Hematopoietic multipotent progenitor cell (in vitro differentiated cells): ENCODE data around the gene CNTNAP1. TPM values are rescaled to one million over a fixed set of nuclear protein-coding genes. Genes with fewer than 3 reads are reported as not detected.

ENCODE experiments used
- DNase-seq, 3 donors: peaks; one replicate each; pipeline ENCODE4 v3.0.0-alpha.2; 2011 to 2015; ENCODE audit warnings: low read depth in 2 of 3, low spot score in 2 of 3
- total RNA-seq: library from RNA; depleted of rRNA; stranded (reverse); fragments of >200 nt; gene quantifications from one replicate; pipeline ENCODE4 v1.2.3, GENCODE V29; 2012

CNTNAP1 gene
- total RNA-seq, 1 donor = 0.81 TPM

DNA sequence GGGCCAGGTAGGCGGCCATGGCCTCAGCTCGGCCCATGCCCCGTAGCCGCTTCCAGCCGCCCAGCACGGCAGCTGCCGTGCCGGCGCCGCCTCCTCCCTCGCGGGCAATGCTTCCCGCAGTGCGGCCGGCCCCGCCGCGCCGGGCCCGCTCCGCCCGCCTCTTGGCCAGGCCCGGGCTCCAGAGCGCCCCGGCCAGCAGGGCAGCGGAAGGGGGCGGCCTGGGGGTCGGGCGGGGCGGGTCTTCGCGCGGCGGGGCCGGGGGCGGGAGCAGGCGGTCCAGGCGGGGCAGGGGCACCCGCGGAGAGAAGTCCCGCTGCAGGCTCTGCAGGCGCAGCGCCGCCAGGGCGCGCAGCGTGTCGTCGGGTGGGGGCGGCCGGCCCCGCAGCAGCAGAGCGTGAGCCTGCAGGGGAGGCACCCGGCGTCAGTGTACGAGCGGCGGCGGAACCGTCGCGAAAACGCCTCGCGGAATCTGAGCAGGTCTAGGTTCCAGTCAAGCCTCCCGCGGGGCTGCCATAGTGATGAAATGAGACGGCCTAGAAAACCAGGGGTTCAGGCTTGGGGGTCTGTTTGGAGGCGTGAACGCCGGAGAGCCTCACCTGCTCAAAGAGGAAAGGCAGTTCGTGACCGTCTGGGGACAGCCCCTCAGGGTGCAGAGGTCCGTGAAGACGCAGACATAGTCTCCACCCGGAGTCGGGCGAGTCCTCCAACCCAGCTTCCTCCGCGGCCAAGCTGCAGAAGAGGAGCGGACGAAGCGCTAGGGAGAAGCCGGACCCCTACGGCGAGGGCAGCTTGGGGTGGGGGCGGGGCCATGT lies 12.1 kb upstream of the CNTNAP1 start:
- peak in 2 of 3 donors; percentile 41 to 53 for DNase-seq

DNA sequence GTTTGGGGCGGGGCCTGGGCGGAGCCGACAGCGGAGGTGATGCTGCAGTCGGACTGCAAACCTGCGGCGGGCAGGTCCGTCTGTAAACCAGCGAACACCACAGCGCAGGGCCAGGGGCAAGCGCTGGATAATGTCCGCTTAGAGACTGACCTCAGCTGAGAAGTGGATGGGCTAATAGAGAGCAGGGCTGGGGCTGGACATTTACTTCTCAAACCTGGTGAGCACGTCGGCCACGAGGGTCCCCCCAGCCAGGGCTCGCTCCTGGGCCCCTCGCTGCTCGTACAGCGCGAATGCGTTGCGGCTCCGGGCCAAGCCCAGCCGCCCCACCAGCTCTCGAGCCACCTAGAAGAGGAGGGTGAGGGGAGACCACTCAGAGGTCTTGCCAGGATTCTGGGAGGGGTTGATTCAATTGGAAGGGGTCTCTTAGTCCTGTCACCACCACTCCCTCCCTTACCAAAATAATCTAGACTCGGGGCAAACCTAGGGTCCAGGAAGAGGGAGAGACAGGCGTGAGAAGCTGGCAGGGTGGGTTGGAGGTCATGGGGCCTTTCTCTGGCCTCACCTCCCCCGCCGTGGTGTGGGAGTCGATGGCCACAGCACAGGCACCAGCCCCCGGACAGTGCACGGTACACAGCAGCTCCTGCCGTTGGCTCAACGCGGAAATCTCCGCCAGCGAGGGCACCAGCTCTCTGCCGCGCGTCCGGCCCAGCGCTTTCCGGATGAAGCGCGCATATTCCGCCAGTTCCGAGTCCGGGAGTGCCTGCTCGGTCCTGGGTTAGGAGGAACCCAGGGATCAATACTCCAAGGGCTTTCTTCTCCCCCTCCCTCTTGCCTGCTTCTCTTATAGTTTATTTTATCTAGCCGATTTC lies 11.3 kb upstream of the CNTNAP1 start:
- DNase-seq = no peak

DNA sequence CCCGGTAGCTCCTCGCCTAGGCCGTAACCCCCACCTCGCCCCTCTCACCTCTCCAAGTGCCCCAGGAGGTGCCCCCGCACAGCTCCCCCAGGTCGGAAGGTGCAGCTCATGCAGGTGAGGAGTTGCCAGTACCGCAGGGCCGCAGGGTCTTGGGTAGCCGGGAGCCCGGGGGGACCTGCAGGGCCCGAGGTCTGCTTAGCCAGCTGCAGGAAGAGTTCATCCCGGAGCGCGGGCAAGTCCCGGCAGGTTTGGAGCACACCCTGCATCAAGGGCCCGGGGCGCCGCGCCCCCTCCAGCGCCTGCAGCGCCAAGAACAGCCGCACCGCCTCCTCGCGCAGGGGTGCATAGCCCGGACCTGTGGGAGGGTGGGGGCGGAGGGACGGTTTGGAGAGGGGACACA lies 10.3 kb upstream of the CNTNAP1 start:
- no peak for DNase-seq

DNA sequence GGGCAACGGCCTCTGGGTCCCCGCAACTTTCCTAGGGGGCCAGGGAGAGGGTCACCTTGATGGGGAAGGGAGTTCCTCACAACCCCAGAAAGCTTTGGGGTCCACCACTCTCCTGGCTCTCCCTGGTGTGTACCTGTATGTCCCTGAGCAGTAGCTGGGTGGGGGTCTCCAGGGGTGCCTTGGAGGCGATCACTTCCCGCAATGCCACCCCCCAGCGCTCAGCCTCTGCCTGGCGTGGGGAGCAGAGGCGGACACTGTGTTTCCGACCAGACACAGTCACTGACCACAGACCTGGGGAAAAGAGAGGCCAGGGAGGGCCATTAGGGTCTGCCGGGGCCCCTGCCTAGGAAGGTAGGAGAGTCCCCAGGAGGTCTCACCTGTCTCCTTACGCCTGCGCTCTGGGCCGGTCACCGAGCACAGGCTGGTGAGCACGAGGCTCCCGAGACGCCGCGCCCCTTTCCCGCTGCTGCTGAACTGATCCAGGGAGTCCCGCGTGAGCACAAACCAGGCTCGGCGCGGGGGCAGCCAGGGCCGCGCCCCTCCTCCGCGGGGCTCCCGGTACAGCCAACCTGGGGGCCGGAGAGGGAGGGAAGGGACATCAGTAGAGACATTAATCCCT lies 9.0 kb upstream of the CNTNAP1 start:
- DNase-seq = no peak

DNA sequence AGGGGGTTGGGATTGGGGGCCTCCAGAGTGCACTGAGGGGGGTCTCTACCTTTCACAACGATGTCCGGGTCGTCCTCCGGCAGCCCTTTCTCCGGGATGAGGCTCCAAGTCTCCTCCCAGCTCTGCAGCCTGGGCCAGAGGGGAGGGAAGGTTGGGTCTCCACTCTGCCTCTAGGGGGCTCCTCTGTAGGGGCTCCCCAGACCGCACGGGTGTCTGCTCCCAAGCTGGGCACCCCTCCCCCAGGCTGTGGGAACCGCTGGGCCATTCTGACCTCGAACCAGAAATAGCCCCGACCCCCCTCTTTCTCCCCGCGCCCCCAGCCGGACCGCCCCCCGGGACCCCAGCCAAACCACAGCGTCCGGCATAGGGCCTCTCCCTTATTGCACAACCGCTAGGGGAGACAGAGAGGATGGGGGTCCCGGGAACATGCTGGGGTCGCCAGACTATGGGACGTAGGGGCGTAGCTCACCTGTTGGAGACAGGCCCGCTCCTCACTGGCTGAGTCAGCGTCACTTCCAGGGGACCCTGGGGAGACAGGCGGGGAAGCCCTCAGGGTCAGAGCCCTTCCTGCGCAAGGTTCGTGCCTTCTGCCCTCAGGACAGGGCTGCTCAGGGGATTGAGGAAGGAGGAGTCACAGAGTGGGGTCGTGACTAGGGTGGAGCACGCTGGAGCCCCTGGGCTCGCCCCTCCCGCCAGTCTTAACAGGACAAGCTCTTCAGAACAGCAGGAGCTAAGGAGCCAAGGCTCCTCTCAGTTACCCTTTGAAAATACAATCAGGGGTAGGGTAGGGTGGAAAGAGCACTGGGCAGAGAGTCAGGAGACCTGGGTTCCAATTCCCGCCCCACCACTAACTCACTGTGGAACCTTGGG lies 8.2 kb upstream of the CNTNAP1 start:
- peak in 2 of 3 donors; percentile 67 to 79 for DNase-seq

DNA sequence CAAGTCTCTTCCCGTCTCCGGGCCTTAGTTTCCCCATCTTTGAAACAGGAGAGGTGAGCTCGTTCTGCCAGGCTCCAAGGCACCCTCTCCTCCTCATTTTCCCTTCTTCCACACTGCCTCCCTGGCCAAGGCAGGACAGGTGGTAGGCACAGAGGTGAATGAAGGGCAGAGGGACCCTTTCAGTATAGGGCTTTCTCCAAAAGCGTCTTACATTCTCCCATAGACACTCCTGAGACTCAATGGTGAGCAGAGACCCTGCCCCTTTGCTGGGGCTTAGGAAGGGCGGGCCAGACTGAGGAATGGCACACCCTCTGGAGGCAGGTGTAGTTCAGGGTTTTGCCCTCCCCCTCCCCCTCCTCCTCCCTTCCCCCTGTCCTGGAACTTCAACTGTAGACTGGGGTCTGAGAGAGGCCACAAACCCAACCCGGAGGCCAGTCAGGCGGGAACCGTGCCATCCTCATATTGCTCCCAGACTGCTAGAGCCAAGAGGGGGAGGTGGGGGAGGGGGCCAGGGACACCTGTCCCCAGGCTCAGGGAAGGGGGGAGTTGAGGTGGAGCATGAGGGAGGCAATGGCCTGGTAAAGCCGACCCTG lies 7.5 kb upstream of the CNTNAP1 start:
- no peak for DNase-seq

DNA sequence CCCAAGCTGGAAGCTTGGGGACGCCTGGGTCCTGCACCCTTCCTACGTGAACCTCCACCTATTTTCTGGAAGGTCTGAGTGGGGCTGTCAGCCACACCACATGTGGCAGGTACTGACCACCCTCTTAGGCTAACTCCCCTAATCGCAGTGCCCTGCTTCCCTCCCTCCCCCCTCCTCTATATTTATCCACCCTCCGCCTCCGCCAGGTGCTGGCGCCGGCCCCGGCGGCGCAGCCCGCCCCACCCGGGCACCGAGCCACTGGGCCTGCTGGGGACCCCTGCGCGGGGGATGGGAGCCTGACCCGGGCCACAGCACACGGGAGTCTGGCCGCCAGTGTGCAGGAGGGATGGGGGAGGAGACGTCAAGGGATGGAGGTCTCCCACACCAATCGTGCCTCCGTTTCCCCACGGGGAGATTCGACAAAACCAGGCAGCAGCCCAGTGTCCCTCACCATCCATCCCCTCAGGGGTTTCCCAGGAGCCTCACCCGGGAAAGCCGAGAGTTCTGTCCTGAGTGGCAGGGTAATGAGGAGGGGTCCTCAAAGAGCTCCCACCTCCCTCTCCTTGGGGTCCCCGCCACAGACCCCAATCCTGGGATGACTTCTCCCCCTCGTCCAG lies 6.9 kb upstream of the CNTNAP1 start:
- no peak for DNase-seq

DNA sequence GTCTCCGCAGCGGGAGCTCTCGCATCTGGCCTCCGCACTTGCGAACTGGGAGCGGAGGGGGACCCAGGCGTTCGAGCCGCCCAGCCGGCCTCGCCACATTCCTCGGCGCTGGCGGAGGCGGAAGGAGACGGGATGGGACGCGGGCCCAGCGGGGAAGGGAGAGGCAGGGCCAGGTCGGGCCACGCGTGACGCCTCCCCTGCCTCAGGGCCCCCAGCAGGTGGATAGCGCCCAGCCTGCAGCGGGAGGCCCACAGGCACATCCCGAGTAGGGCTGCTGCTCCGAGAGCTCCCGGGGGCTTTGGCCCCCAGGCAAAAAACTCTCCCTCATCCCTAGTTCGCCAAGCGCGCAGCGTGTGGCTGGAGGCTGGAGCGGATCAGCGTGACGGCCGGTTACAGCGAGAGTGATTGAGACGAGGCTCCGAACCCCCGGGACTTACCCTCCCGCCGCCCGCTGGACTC lies 6.3 kb upstream of the CNTNAP1 start:
- no peak for DNase-seq

DNA sequence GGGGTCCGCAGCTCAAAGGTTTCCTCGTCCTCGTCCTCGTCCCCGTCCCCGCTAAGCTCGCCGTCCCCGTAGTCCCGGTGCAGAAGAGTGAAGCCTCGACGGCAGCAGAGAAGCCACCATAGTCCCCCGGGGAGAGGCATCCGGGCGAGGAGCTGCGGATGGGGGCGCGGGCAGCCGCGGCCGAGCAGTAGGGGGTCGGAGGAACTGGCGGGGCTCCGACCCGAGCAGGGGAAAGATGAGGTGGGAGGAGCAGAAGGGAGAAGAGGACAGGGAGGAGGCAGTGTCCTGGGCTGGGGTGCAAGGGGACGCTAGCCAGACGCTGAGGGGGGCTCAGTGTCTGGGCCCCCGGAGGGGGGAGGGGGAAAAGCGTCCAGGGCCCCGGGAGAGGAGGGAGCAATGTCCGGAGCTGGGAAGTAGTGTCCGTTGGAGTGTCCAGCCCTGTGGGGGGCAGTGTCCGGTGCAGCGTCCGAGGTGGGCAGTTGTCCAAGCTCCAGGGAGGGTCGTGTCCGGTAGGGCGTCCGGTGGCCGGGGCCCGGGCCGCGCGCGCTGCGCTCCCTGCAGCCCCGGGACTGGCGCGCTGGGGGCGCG lies 5.8 kb upstream of the CNTNAP1 start, which contains the start of gene PLEKHH3:
Gene PLEKHH3 (minus strand): TSS at position 571 of the 588 bp plus-strand sequence. CDS start 431 bp downstream, at position 140.
- no peak for DNase-seq

DNA sequence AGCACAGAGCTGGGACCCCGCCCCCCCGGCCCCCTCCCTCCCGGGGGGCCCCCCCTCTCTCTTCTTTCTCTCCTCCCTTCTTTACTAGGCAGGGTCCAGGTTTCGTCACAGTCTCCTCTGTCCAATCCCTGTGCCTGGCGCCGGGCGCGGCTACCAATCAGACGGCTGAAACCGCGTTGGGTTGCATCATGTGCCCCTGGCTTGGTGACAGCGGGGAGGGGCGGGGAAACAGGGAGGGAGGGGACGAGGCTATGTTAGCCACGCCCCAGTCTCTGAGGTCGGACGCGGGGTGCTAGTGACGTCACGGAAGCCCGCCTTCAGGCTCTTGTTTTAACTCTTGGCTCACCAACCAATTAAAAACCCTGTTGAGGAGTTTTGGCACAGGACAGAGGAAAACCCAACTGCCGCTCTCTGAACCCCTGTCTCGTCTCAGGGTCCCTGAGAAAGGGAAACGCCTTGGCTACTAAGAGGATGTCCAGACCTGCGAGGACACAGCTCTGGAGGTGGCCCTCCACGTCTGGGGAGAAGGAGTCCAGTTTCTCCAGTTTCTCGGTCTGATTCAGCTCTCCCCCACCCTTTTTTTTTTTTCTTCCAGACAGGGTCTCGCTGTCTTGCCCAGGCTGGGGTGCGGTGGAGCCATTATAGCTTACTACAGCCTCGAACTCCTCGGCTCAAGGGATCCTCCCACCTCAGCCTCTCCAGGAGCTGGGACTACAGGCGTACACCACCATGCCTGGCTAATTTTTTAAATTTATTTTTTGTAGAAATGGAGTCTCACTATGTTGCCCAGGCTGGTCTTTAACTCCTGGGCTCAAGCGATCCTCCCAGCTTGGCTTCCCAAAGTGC lies 5.1 kb upstream of the CNTNAP1 start:
- DNase-seq = peak; percentile 96 to 99 (median 99)

DNA sequence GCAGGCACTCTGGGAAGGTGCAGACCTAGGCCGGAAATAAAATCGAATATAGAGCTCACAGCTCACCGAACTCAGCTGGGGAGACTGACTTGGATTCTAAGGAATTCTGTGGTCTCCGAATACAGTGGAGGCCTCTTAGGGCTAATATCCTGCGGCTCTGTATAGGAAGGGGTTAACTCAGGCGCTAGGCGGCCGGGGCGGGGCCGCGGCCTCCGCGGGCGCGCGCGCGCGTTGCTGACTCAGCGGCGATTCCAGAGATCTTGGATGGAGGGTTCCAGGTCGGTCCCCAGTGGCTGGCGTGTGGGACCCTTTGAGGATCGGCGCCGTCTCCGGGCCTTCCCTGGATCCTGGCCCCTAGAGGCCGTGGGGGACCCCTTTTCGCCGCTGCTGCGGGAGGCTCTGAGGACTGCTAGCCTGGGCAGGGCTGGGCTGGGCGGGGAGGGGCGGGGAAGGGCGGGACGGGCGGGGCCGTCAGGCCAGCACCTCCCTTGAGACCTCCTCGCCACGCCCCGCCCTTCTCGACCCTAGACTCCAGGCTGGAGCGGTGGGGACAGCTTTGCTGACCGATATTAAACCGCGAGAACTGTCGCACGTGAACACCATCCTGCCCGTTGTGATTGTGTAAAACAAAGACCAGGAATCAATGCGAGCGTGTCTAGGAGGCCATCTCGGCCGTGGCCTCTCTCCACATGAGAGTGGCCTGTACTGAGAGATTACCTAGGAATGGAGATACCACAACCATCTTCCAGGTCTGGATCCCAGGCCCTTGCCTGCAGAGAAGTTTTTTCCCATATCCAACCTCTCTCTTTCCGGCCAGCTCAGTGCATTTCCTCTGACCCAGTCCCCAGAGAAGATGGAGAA lies 4.2 kb upstream of the CNTNAP1 start:
- peak in 2 of 3 donors; percentile 76 for DNase-seq

DNA sequence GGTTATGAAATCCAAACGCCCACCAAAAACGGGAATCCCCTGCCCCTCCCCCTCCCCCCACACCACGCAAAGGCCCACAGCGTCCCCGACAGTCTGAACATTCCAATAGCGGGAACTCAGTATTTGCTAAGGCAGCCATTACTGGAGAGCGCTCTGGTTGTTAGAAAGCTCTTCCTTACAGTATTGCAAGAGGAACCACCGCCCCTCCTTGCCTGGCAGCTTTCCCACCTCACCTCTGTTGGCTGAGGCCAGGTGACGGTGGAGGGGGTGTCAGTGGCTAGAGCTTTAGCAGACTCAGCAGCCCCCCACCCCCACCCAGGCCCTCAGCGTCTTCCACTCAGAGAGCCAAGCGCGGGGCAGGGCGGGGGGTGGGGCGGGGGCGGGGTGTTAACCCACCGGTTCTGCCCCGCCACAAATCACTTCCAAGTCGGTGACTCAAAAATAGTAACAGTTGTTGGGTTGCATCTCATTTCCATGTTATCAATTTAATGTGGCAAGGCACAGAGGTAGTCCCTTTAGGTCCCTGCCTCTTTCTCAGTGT lies 3.3 kb upstream of the CNTNAP1 start:
- peak in 1 of 3 donors; percentile 41 for DNase-seq

DNA sequence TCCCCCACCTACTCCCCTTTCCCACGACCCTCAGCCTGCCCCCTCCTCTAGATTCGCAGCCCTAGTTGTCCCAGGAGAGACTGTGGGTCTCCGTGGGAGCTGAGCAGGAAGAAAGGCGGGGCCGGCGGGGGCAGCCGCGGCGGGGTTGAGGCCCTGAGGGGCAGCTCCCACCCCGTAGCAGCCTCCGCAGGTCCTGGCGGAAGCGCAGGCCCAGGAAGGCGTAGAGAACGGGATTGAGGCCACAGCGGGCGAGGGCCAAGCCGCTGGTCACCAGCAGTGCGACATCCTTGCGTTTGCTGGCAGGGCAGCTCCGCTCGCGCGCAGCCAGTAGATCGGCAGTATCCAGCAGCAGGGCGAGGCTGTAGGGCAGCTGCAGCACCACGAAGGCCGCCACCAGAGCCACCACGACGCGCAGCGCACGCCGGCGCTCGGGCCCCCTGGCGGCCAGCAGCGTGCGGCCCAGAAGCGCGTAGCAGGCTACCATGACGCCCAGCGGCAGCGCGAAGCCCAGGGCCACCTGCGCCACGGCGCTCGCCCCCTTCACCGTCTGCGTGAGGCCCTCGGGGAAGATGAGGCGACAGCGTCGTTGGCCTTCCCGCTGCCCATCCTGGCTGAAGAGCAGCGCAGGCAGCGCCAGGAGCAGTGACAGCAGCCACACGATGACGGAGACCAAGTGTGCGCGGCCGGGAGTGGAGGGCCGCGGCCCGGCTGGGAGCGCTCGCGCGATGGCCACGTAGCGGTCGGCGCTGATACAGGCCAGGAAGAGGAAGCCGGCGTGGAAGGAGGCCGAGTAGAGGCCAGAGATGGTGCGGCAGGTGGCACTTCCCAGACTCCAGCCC lies 2.6 kb upstream of the CNTNAP1 start:
- peak in 2 of 3 donors; percentile 77 to 80 for DNase-seq

DNA sequence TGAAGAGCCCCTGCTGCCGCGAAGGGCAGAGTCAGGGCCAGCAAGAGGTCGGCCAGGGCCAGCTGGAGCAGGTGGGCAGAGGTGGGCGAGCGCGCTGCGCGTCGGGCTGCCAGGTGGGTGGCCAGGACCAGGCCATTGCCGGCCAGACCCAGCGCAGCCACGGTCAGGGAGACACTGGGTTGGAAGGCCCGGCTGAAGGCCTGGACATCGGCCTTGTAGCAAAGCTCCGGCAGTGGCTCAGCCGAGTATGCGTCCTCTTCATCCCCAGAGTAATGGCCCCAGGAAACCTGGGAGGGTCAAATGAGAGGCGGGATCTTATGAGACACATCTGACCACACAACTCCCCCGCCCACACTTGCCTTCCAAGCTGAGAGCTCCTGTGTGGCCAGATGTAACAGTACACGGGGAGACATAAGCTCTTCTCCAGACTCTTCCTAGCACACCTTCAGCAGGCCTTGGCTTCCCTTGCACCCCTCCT lies 2.0 kb upstream of the CNTNAP1 start:
- no peak for DNase-seq

DNA sequence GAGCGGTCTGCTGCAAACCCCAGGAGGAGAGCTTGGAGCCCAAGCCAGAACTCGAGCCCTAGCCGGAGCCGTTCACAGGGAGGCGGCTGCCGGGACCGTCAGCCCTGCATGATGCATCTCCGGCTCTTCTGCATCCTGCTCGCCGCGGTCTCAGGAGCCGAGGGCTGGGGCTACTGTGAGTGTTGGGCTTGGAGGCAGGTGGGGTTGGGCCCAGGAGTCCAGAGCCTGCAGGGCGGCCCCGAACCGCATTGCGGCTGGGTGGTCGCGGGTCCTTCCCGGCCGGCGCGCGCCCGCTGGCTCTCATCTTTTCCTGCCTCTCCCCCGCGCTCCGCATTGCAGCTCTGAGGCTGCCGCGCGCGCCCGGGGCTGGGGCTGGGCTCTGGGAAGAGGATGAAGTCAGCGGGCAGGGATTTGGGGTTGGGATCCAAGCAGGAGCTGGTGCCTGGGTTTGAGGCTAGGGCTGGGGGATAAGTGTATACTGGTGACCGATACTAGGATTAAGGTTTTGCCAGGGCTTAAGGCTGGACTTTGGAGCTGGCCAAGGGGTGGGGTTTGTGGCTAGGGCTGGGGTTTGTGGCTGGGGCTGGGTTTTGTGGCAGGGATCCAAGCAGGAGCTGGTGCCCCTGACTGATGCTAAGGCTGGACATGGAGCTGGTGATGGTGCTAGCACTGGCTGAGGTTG lies 532 bp downstream of the CNTNAP1 start:
- peak in 1 of 3 donors; percentile 56 for DNase-seq
